GM23338 (cell line): ENCODE results near the gene SLC41A2. TPM values are rescaled to one million over a fixed set of nuclear protein-coding genes. Genes with fewer than 3 reads are reported as not detected.

Experiments
- ATAC-seq: fragments of 200-7000 bp; cut with Tn5 transposase; 3 replicates; pipeline ENCODE4 v1.9.1; 2020
- DNase-seq: peaks from one replicate; pipeline ENCODE4 v3.0.0-alpha.2; 2015; ENCODE audit warnings: low spot score
- H2AFZ ChIP-seq: fragments of 200-600 bp; sonication (generic); 2 replicates; pipeline ENCODE4 v1.8.0; 2016; ENCODE audit warnings: antibody characterized with exemption, mild to moderate bottlenecking, moderate library complexity
- H3F3A ChIP-seq: fragments of 200-600 bp; sonication (generic); replicated peaks from 2 replicates; pipeline ENCODE4 v1.8.0; 2017; ENCODE audit warnings: antibody characterized with exemption, mixed run types, low read depth
- H3K27ac ChIP-seq: fragments of 200-600 bp; sonication (generic); 2 replicates; pipeline ENCODE4 v1.6.1; 2016; ENCODE audit warnings: low read depth
- H3K27me3 ChIP-seq: fragments of 200-600 bp; sonication (generic); 2 replicates; pipeline ENCODE4 v1.8.0; 2016; ENCODE audit warnings: mild to moderate bottlenecking, mixed run types, moderate library complexity; ENCODE audit not compliant: insufficient read depth
- H3K36me3 ChIP-seq: fragments of 200-600 bp; sonication (generic); 2 replicates; pipeline ENCODE4 v1.8.0; 2016; ENCODE audit warnings: mild to moderate bottlenecking; ENCODE audit not compliant: insufficient read depth
- H3K4me1 ChIP-seq: fragments of 200-600 bp; sonication (generic); 2 replicates; pipeline ENCODE4 v1.8.0; 2016; ENCODE audit warnings: mild to moderate bottlenecking, moderate library complexity; ENCODE audit not compliant: insufficient read depth
- H3K4me2 ChIP-seq: fragments of 200-600 bp; sonication (generic); 2 replicates; pipeline ENCODE4 v1.7.1; 2017; ENCODE audit warnings: mixed run types
- H3K4me3 ChIP-seq: fragments of 200-600 bp; sonication (generic); 2 replicates; pipeline ENCODE4 v1.6.1; 2016; ENCODE audit warnings: mixed run types
- H3K79me2 ChIP-seq: fragments of 200-600 bp; sonication (generic); replicated peaks from 2 replicates; pipeline ENCODE4 v1.8.0; 2017; ENCODE audit warnings: mild to moderate bottlenecking; ENCODE audit not compliant: insufficient read depth
- H3K9me2 ChIP-seq: fragments of 200-600 bp; sonication (generic); 2 replicates; pipeline ENCODE4 v1.8.0; 2017; ENCODE audit not compliant: insufficient read depth
- H4K20me1 ChIP-seq: fragments of 200-600 bp; sonication (generic); replicated peaks from 2 replicates; pipeline ENCODE4 v1.8.0; 2017; ENCODE audit warnings: mild to moderate bottlenecking; ENCODE audit not compliant: insufficient read depth
- H3K27ac Mint-ChIP-seq: 2 replicates; pipeline ENCODE4 v1.8.0; 2020; ENCODE audit warnings: inconsistent platforms, mild to moderate bottlenecking, moderate library complexity, mixed read lengths
- H3K27me3 Mint-ChIP-seq: 3 replicates; pipeline ENCODE4 v1.8.0; 2022; ENCODE audit warnings: low read depth, mild to moderate bottlenecking, moderate library complexity, mixed read lengths, inconsistent platforms; ENCODE audit not compliant: insufficient read depth, poor library complexity
- H3K36me3 Mint-ChIP-seq: 3 replicates; pipeline ENCODE4 v1.8.0; 2021; ENCODE audit warnings: low read depth, mild to moderate bottlenecking, inconsistent platforms, moderate library complexity, mixed read lengths
- H3K4me1 Mint-ChIP-seq: 3 replicates; pipeline ENCODE4 v1.8.0; 2020; ENCODE audit warnings: mild to moderate bottlenecking, inconsistent platforms, mixed read lengths
- H3K4me3 Mint-ChIP-seq: 3 replicates; pipeline ENCODE4 v1.8.0; 2021; ENCODE audit warnings: moderate library complexity, mild to moderate bottlenecking, inconsistent platforms, mixed read lengths
- H3K9me3 Mint-ChIP-seq: 3 replicates; pipeline ENCODE4 v1.8.0; 2020; ENCODE audit warnings: moderate library complexity, mild to moderate bottlenecking, inconsistent platforms, mixed read lengths
- CREB1 ChIP-seq: fragments of 250-450 bp; sonication (Bioruptor Pico); IDR thresholded peaks from 2 replicates; pipeline ENCODE4 v1.5.0; 2020; ENCODE audit warnings: low read depth, mild to moderate bottlenecking, moderate library complexity
- CTCF ChIP-seq, 2 experiments: fragments of 200-600 bp in 1 of 2; sonication (generic) in 1 of 2; conservative IDR thresholded peaks; 2 replicates each; pipeline versions ENCODE4 v1.5.1 to v1.6.1; 2016 to 2017; ENCODE audit warnings: antibody characterized with exemption in 2 of 2, low read depth in 2 of 2, mild to moderate bottlenecking in 2 of 2, moderate library complexity in 1 of 2
- EZH2 ChIP-seq: fragments of 200-600 bp; sonication (generic); IDR thresholded peaks from one replicate; pipeline ENCODE4 v1.8.0; 2017; ENCODE audit warnings: antibody characterized with exemption, mild to moderate bottlenecking, low read depth; ENCODE audit not compliant: unreplicated experiment
- EZH2phosphoT487 ChIP-seq: fragments of 200-600 bp; sonication (generic); IDR thresholded peaks from one replicate; pipeline ENCODE4 v1.8.1; 2018; ENCODE audit warnings: antibody characterized with exemption; ENCODE audit not compliant: unreplicated experiment
- JUNB ChIP-seq: IDR thresholded peaks from one replicate; pipeline ENCODE4 v1.6.1; 2016; ENCODE audit warnings: antibody characterized with exemption; ENCODE audit not compliant: unreplicated experiment
- NANOG ChIP-seq: IDR thresholded peaks from 2 replicates; pipeline ENCODE4 v1.6.1; 2016; ENCODE audit warnings: antibody characterized with exemption, borderline replicate concordance
- POLR2AphosphoS5 ChIP-seq: IDR thresholded peaks from 2 replicates; pipeline ENCODE4 v1.6.1; 2016; ENCODE audit warnings: antibody characterized with exemption, low read depth
- STAT1 ChIP-seq: IDR thresholded peaks from one replicate; pipeline ENCODE4 v1.6.1; 2016; ENCODE audit warnings: antibody characterized with exemption; ENCODE audit not compliant: unreplicated experiment
- ZNF114 ChIP-seq: fragments of 250-450 bp; sonication (Bioruptor Pico); IDR thresholded peaks from 2 replicates; pipeline ENCODE4 v1.5.0; 2020; ENCODE audit warnings: mild to moderate bottlenecking, moderate library complexity
- ZNF331 ChIP-seq: fragments of 250-450 bp; sonication (Bioruptor Pico); IDR thresholded peaks from 2 replicates; pipeline ENCODE4 v1.5.0; 2020; ENCODE audit warnings: low read depth, mild to moderate bottlenecking, moderate library complexity
- polyA plus RNA-seq: library from polyadenylated mRNA; unstranded; fragments of >200 nt; fragmentation: Nextera tagmentation; extraction: Ambion mirVana; gene quantifications from 2 replicates; pipeline ENCODE4 v1.2.1, GENCODE V29; 2016
- total RNA-seq: library from RNA; depleted of rRNA; stranded (reverse); fragments of >200 nt; shearing (Covaris generic); gene quantifications from 2 replicates; pipeline ENCODE4 v1.2.3, GENCODE V29; 2014
- TF ChIP-seq, protein P1 (sequence below): IDR thresholded peaks from one replicate; pipeline ENCODE4 v1.6.1; 2018; ENCODE audit warnings: antibody characterized with exemption; ENCODE audit not compliant: unreplicated experiment
- TF ChIP-seq, protein P2 (sequence below): IDR thresholded peaks from 2 replicates; pipeline ENCODE4 v1.6.1; 2016; ENCODE audit warnings: antibody characterized with exemption
- TF ChIP-seq, protein P3 (sequence below): fragments of 250-450 bp; sonication (Bioruptor Pico); IDR thresholded peaks from 2 replicates; pipeline ENCODE4 v1.5.0; 2020; ENCODE audit warnings: mild to moderate bottlenecking, moderate library complexity

Gene SLC41A2
- total and polyA plus RNA-seq, 2 experiments from 2014 or later: 1.5 to 6.8 TPM

DNA sequence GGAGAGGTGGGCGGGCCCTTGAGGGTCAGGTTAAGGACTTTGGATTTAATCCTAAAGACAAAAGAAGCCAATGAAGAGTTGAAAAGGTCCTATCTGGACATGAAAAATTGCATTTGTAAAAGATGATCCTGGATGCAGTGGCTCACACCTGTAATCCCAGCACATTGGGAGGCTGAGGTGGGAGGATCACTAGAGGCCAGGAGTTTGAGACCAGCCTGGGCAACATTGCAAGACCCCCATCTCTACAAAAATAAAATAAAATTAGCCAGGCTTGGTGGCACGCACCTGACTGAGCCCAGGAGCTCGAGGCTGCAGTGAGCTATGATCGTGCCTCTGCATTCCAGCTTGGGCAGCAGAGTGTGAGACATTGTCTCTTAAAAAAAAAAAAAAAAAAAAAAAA is 2.4 kb upstream of the SLC41A2 start:
- H3K36me3 ChIP-seq: no peaks in the 10 kb centered on the region
- ATAC-seq (no peak), DNase-seq (no peak)
- H3K79me2 ChIP-seq: no peaks in the 10 kb centered on the region
- 0 out of 2 replicates have a peak, but pooled peaks cover 6% of the 10 kb centered on the region for H3F3A ChIP-seq
- Mint-ChIP-seq H3K4me3 (no peak overlapping the region), H3K27ac (no peak overlapping the region), H3K9me3 (no peaks in the 10 kb centered on the region), H3K36me3 (no peaks in the 10 kb centered on the region), H3K27me3 (peaks cover 19% of the 10 kb centered on the region), H3K4me1 (peaks cover 15% of the 10 kb centered on the region; the same call in 2 of the 3 replicates)
- H3K4me2 ChIP-seq: no peak overlapping the region
- H3K27ac ChIP-seq: no peak overlapping the region
- peaks cover 5% of the 10 kb centered on the region for H4K20me1 ChIP-seq
- no peaks in the 10 kb centered on the region for H3K9me2 ChIP-seq
- H3K27me3 ChIP-seq: peaks cover 35% of the 10 kb centered on the region
- TF ChIP-seq JUNB: no peak
- no peak for TF ChIP-seq STAT1
- TF ChIP-seq, protein P1, sequence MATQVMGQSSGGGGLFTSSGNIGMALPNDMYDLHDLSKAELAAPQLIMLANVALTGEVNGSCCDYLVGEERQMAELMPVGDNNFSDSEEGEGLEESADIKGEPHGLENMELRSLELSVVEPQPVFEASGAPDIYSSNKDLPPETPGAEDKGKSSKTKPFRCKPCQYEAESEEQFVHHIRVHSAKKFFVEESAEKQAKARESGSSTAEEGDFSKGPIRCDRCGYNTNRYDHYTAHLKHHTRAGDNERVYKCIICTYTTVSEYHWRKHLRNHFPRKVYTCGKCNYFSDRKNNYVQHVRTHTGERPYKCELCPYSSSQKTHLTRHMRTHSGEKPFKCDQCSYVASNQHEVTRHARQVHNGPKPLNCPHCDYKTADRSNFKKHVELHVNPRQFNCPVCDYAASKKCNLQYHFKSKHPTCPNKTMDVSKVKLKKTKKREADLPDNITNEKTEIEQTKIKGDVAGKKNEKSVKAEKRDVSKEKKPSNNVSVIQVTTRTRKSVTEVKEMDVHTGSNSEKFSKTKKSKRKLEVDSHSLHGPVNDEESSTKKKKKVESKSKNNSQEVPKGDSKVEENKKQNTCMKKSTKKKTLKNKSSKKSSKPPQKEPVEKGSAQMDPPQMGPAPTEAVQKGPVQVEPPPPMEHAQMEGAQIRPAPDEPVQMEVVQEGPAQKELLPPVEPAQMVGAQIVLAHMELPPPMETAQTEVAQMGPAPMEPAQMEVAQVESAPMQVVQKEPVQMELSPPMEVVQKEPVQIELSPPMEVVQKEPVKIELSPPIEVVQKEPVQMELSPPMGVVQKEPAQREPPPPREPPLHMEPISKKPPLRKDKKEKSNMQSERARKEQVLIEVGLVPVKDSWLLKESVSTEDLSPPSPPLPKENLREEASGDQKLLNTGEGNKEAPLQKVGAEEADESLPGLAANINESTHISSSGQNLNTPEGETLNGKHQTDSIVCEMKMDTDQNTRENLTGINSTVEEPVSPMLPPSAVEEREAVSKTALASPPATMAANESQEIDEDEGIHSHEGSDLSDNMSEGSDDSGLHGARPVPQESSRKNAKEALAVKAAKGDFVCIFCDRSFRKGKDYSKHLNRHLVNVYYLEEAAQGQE: no peak
- TF ChIP-seq, protein P2, sequence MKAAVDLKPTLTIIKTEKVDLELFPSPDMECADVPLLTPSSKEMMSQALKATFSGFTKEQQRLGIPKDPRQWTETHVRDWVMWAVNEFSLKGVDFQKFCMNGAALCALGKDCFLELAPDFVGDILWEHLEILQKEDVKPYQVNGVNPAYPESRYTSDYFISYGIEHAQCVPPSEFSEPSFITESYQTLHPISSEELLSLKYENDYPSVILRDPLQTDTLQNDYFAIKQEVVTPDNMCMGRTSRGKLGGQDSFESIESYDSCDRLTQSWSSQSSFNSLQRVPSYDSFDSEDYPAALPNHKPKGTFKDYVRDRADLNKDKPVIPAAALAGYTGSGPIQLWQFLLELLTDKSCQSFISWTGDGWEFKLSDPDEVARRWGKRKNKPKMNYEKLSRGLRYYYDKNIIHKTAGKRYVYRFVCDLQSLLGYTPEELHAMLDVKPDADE: no peak
- TF ChIP-seq NANOG: no peak
- TF ChIP-seq ZNF331: no peak
- TF ChIP-seq CTCF (conservative IDR thresholded peaks at IDR 0.05; ENCODE audit: low read depth in 2 of 2): no peak
- TF ChIP-seq EZH2phosphoT487: no peak
- TF ChIP-seq POLR2AphosphoS5: no peak
- TF ChIP-seq, protein P3, sequence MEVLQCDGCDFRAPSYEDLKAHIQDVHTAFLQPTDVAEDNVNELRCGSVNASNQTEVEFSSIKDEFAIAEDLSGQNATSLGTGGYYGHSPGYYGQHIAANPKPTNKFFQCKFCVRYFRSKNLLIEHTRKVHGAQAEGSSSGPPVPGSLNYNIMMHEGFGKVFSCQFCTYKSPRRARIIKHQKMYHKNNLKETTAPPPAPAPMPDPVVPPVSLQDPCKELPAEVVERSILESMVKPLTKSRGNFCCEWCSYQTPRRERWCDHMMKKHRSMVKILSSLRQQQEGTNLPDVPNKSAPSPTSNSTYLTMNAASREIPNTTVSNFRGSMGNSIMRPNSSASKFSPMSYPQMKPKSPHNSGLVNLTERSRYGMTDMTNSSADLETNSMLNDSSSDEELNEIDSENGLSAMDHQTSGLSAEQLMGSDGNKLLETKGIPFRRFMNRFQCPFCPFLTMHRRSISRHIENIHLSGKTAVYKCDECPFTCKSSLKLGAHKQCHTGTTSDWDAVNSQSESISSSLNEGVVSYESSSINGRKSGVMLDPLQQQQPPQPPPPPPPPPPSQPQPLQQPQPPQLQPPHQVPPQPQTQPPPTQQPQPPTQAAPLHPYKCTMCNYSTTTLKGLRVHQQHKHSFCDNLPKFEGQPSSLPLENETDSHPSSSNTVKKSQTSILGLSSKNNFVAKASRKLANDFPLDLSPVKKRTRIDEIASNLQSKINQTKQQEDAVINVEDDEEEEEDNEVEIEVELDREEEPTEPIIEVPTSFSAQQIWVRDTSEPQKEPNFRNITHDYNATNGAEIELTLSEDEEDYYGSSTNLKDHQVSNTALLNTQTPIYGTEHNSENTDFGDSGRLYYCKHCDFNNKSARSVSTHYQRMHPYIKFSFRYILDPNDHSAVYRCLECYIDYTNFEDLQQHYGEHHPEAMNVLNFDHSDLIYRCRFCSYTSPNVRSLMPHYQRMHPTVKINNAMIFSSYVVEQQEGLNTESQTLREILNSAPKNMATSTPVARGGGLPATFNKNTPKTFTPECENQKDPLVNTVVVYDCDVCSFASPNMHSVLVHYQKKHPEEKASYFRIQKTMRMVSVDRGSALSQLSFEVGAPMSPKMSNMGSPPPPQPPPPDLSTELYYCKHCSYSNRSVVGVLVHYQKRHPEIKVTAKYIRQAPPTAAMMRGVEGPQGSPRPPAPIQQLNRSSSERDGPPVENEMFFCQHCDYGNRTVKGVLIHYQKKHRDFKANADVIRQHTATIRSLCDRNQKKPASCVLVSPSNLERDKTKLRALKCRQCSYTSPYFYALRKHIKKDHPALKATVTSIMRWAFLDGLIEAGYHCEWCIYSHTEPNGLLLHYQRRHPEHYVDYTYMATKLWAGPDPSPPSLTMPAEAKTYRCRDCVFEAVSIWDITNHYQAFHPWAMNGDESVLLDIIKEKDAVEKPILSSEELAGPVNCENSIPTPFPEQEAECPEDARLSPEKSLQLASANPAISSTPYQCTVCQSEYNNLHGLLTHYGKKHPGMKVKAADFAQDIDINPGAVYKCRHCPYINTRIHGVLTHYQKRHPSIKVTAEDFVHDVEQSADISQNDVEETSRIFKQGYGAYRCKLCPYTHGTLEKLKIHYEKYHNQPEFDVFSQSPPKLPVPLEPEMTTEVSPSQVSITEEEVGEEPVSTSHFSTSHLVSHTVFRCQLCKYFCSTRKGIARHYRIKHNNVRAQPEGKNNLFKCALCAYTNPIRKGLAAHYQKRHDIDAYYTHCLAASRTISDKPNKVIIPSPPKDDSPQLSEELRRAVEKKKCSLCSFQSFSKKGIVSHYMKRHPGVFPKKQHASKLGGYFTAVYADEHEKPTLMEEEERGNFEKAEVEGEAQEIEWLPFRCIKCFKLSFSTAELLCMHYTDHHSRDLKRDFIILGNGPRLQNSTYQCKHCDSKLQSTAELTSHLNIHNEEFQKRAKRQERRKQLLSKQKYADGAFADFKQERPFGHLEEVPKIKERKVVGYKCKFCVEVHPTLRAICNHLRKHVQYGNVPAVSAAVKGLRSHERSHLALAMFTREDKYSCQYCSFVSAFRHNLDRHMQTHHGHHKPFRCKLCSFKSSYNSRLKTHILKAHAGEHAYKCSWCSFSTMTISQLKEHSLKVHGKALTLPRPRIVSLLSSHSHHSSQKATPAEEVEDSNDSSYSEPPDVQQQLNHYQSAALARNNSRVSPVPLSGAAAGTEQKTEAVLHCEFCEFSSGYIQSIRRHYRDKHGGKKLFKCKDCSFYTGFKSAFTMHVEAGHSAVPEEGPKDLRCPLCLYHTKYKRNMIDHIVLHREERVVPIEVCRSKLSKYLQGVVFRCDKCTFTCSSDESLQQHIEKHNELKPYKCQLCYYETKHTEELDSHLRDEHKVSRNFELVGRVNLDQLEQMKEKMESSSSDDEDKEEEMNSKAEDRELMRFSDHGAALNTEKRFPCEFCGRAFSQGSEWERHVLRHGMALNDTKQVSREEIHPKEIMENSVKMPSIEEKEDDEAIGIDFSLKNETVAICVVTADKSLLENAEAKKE (CRISPR knock-in tag): no peak
- TF ChIP-seq EZH2: no peak
- TF ChIP-seq ZNF114 (CRISPR knock-in tag): no peak
- no peak for TF ChIP-seq CREB1
- H3K4me1 ChIP-seq: 0 out of 2 replicates have a peak, but pooled peaks cover 9% of the 10 kb centered on the region
- H3K4me3 ChIP-seq: no peak overlapping the region
- H2AFZ ChIP-seq: no peak overlapping the region
